ENCODE data around the gene DNAJC12. TPM values are rescaled to one million over a fixed set of nuclear protein-coding genes. Genes with fewer than 3 reads are reported as not detected.
"Not testable (repeated sequence)": the region's sequence is repeated elsewhere in the genome, so short reads cannot be mapped to it uniquely, and the experiment has no call there.

The DNAJC12 gene
- total RNA-seq, 4 donors from 2014 or later: 8.6 to 15.0 (median 11.9) TPM

DNA sequence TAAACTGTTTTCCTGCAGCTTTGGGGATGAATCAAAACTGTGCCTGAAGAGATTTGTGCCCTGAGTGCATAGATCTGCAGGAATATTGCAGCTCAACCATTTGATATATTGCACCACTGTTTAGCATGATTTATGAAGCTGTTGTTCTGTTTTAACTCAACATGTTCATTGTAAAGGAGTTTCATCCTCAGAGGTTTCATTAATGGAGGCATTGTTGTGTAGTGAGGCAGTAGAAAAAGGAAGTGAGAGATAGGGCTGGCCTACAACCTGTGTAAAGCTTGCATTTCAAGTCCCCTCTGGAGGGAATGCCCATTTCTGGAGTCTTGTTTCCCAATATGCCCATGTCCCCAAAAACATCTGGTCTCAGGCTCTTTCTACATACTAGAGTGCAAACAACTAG is 67.5 kb downstream of the DNAJC12 start:
- Histone ChIP-seq H3K36me3 (no peaks in the 10 kb centered on the region), H3K27ac (no peak overlapping the region), H3K4me3 (no peak overlapping the region), H3K9me3 (no peaks in the 10 kb centered on the region), H3K27me3 (no peaks in the 10 kb centered on the region), H3K4me1 (no peaks in the 10 kb centered on the region)
- in situ Hi-C loops (cut with MboI; ENCODE audit: low sequenced_read_pairs in 4 of 4) (no loop called here), intact Hi-C loops (cut with DNase I; ENCODE audit: low total_unique reads) (no loop called here)
- no peak for ATAC-seq
- no peak for DNase-seq
- TF ChIP-seq, protein P1, sequence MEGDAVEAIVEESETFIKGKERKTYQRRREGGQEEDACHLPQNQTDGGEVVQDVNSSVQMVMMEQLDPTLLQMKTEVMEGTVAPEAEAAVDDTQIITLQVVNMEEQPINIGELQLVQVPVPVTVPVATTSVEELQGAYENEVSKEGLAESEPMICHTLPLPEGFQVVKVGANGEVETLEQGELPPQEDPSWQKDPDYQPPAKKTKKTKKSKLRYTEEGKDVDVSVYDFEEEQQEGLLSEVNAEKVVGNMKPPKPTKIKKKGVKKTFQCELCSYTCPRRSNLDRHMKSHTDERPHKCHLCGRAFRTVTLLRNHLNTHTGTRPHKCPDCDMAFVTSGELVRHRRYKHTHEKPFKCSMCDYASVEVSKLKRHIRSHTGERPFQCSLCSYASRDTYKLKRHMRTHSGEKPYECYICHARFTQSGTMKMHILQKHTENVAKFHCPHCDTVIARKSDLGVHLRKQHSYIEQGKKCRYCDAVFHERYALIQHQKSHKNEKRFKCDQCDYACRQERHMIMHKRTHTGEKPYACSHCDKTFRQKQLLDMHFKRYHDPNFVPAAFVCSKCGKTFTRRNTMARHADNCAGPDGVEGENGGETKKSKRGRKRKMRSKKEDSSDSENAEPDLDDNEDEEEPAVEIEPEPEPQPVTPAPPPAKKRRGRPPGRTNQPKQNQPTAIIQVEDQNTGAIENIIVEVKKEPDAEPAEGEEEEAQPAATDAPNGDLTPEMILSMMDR (IDR thresholded peaks at IDR 0.05 in 4 of 5, conservative IDR thresholded peaks at IDR 0.05 in 1 of 5): no peak
- no peak for TF ChIP-seq POLR2A (IDR thresholded peaks at IDR 0.05)

DNA sequence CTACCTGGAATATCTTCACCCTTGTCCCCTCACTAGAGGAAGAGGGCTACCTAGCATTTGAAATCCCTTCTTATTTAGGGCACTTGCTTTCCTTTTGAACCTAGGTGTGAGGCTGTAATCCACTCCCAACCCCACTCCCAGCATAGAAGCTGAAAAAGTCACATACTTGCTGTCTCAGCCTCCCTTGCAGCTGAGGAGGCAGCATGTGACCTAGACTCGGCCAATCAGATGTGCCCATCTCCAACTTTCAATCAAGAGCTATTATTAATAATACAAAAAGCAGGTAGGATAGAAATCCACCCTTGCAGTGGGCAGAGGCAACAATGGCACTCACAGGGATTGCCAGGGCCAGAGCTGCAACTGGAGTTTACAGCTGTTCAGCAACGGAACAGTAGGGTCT is 70.7 kb downstream of the DNAJC12 start:
- H3K4me1 ChIP-seq: no peaks in the 10 kb centered on the region
- DNase-seq (no peak), ATAC-seq (no peak)
- in situ Hi-C loops (cut with MboI; ENCODE audit: low sequenced_read_pairs in 4 of 4) (no loop called here), intact Hi-C loops (cut with DNase I; ENCODE audit: low total_unique reads) (loop anchor here (10.0 kb wide), 1 partner anchor 638 kb away; the partner anchor contains the start of gene RUFY2)
- TF ChIP-seq, protein P1 (IDR thresholded peaks at IDR 0.05 in 4 of 5, conservative IDR thresholded peaks at IDR 0.05 in 1 of 5): no peak
- no peak for TF ChIP-seq POLR2A (IDR thresholded peaks at IDR 0.05)
- no peak overlapping the region for H3K27ac ChIP-seq
- no peak overlapping the region for H3K4me3 ChIP-seq
- H3K27me3 ChIP-seq: no peaks in the 10 kb centered on the region
- H3K9me3 ChIP-seq: no peaks in the 10 kb centered on the region
- H3K36me3 ChIP-seq: no peaks in the 10 kb centered on the region

DNA sequence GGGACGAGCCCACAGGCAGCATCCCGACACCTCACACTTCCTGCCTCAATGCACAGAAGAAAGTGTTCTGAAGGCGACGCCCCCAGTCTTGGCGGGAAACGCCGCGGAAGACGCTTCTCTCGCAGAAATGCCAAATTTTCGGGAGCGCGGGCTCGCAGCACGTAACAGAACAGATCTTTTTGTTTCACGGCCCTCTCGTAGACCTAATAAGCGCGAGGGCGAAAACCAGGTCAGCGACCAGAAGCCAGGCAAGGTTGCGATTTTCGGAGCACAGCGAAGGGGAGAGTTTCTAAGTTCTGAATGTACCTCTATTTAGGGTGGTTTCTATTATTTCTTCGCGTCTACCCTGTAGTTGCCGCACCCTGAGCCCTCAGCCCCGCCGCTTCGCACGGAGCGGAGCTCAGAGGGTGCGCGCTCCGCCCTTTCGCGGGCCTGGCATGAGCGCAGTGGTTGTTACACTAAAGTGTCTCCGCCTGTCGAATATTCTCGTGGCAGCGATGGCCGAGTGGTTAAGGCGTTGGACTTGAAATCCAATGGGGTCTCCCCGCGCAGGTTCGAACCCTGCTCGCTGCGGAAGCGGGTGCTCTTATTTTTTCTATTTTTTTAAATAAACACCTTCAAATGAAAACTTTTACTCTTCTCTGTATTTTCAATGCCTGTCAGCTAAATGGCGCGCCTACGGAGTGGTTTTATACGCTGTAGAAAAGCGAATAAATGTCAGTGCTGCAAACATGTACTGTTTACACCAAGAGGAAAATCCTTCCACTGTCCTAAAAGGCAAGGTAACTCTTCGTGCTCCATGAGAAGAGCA is 73.8 kb downstream of the DNAJC12 start:
- H3K4me3 ChIP-seq: peak overlapping the region; percentile 67 to 99 (median 80)
- TF ChIP-seq, protein P1 (IDR thresholded peaks at IDR 0.05 in 4 of 5, conservative IDR thresholded peaks at IDR 0.05 in 1 of 5): no peak
- TF ChIP-seq POLR2A (IDR thresholded peaks at IDR 0.05): no peak
- H3K9me3 ChIP-seq: no peaks in the 10 kb centered on the region
- H3K27me3 ChIP-seq: no peaks in the 10 kb centered on the region
- peak; percentile 83 to 91 for DNase-seq
- H3K36me3 ChIP-seq: no peaks in the 10 kb centered on the region
- ATAC-seq: peak; percentile 93 to 94
- no peaks in the 10 kb centered on the region for H3K4me1 ChIP-seq
- in situ Hi-C loops (cut with MboI; ENCODE audit: low sequenced_read_pairs in 4 of 4): no loop called here
- intact Hi-C loops (cut with DNase I; ENCODE audit: low total_unique reads): loop anchor here (2.0 to 10.0 kb wide), 3 partner anchors 87 to 641 kb away; partner anchors contain the start of gene RUFY2
- peak overlapping the region; percentile 89 to 99 (median 94) for H3K27ac ChIP-seq

DNA sequence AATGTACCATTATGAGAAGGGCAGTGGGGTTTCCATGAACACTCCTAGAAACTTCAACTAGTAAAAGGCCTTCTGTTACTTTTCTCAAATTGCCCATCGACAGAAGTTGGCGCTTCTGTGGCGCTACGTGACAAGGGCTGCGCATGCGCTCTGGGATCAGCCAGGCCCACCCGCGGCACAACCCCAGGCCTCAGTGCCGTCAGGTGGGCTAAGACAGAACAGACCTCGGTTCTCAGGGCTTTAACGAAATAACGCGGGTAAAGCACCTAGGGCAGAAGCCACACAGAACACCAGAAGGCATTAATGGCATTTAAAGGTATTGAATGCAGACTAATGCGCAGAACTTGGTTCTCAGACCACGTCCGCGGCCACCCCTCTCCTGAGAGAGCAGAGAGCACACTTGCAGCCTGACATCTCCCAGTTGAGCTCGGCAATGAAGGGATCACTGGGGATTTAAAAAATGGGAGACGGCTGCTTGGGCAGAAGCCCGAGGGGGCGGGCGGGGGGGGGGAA is 74.4 kb downstream of the DNAJC12 start:
- H3K9me3 ChIP-seq: no peaks in the 10 kb centered on the region
- in situ Hi-C loops (cut with MboI; ENCODE audit: low sequenced_read_pairs in 4 of 4): no loop called here
- H3K4me3 ChIP-seq: peak overlapping the region; percentile 67 to 99 (median 80)
- ATAC-seq (peak; percentile 52 to 55), DNase-seq (peak; percentile 37 to 71)
- no peak for TF ChIP-seq POLR2A (IDR thresholded peaks at IDR 0.05)
- TF ChIP-seq, protein P1 (IDR thresholded peaks at IDR 0.05 in 4 of 5, conservative IDR thresholded peaks at IDR 0.05 in 1 of 5): no peak
- H3K27ac ChIP-seq: peak overlapping the region; percentile 89 to 99 (median 94)
- H3K36me3 ChIP-seq: no peaks in the 10 kb centered on the region
- intact Hi-C loops (cut with DNase I; ENCODE audit: low total_unique reads): loop anchor here (2.0 to 10.0 kb wide), 3 partner anchors 87 to 641 kb away; partner anchors contain the start of gene RUFY2
- no peaks in the 10 kb centered on the region for H3K27me3 ChIP-seq
- no peaks in the 10 kb centered on the region for H3K4me1 ChIP-seq

DNA sequence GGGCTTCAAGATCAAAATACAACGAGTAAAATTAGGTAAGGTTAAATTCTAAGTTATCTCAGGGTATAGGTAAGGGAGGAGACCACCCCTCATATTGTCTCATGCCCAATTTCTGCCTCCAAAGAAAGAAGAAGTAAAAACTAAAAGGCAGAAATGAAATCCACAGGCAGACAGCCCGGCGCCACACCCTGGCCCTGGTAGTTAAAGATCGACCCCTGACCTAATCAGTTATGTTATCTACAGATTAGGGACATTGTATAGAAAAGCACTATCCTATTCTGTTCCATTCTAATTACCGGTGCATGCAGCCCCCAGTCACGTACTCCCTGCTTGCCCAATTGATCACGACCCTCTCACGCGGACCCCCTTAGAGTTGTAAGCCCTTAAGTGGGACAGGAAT is 75.4 kb downstream of the DNAJC12 start:
- intact Hi-C loops (cut with DNase I; ENCODE audit: low total_unique reads): loop anchor here (10.0 kb wide), 1 partner anchor 642 kb away; the partner anchor contains the start of gene RUFY2
- ATAC-seq; DNase-seq; H3K9me3 ChIP-seq; in situ Hi-C loops (cut with MboI; ENCODE audit: low sequenced_read_pairs in 4 of 4); H3K36me3 ChIP-seq; H3K27me3 ChIP-seq; H3K4me3 ChIP-seq; H3K4me1 ChIP-seq; H3K27ac ChIP-seq: not testable (repeated sequence)
